Renal cortical epithelial cell (primary cell): ENCODE measurements around the gene DUSP6. TPM values are rescaled to one million over a fixed set of nuclear protein-coding genes. Genes with fewer than 3 reads are reported as not detected.
A peak's percentile ranks its signal among the peaks of the same experiment; 100 is the strongest.

Source experiments
- DNase-seq: peaks from one replicate; pipeline ENCODE4 v3.0.0-alpha.2; 2011; ENCODE audit warnings: low read depth
- total RNA-seq: library from RNA; depleted of rRNA; stranded (reverse); fragments of >200 nt; gene quantifications from 2 replicates; pipeline ENCODE4 v1.2.3, GENCODE V29; 2014

The DUSP6 gene
- total RNA-seq = 33.6 and 33.9 TPM in 2 replicates

GRCh38 chr12:89352492-89353187 is at the start of gene DUSP6:
Gene DUSP6, minus strand, starts transcription at chr12:89352501. Its CDS starts 462 bp downstream, at chr12:89352039.
- DNase-seq = peak; percentile 98

DNA sequence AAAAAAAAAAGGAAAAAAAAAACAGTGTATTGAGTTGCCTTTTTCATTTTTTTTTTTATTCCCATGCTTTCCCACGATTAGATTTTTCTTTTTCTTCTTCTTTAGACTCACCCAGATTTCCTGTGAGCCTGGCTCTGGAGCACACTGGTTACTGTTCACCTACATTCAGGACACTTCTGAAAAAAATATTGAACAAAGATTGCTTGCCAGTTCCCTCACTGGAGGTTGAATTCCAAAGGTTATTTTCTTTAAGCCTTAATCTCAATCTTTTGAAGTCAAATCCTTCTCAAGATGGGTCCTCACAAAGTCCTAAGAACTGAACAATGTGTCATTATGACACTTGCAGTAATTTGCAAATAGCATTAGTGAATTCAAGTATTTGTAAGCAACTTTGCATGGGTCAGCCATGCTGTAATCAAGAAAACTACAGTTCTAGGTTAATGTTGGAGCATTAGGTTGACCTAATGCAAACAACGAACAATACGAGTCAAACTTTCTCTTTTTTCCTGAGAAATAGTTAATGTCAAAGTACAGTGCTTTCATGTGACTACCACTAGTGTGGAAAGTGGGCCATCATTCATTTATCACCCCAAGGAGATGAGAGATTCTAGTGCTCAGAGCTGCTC is 49.2 kb upstream of the DUSP6 start:
- DNase-seq = no peak

GRCh38 chr12:89400415-89400814 is 48.1 kb upstream of the DUSP6 start:
- DNase-seq = no peak

- no peak for DNase-seq
These were observed 43.4 kb upstream of the DUSP6 start for GRCh38 chr12:89395712-89396111.

DNA sequence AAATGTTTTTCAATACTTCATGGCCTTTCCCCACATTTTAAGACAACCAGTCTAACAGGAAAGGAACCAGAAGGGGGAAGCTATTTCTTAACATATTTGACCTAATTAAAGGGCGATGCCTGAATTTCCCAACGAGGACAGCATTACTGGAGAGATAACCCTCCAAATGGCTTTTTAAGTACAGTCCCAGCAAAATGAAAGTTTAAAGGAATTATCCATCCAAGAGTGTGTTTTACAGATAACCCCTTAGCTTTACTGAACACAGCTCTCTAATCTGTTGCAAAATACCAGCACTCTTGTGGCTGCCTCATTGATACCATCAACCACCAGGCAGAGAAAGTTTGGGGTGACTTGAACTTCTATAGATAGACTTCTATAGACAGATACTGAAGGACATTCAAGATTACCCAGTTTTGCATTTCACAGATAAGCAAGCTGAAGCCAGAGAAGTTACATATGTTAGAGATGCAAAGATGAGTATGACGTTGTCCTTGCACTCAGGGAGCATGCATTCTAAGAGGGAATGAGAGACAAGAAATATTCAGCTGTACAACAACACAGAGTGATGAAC is 41.3 kb upstream of the DUSP6 start:
- DNase-seq = no peak

GRCh38 chr12:89392391-89392790 is 40.1 kb upstream of the DUSP6 start:
- no peak for DNase-seq

GRCh38 chr12:89391726-89392336 is 39.5 kb upstream of the DUSP6 start:
- peak; percentile 41 for DNase-seq

DNA sequence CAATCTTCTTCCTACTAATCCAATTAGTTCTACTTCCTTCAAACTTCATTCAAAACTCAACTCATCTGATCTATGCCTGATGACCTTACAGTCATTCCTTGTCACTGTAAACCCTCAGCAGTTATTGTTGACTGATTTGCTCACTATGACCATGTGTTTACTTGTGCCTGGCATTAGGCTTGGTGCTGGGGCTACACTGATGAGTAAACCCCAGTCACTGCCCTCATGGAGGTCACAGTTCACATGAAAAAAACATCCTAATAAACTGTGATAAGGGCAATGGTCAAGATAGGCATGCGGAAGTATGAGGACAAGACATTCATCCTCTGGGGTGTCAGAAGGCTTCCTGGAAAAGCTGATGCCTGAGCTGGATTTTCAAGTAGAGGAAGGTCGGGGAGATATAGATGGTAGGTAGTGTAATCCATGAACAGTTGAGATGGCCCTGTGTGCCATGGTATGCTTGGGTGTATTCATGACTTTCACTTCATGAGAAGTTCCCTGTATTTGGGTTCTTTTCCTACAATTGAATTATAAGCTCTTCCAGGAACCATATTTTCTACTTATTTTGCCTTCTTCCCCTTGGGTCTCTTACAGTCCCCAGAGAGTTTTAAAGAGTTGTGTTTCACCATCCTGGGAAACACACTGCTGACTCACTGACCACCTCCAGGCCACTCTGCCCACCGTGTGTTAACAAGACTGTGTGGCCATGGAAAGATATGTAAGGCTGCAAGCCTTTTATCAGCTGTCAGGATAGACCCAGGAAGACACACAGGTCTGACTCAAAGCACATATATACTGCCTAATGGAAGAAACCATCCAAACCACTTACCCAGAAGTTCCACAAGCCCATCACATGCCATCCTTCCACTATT is 38.7 kb upstream of the DUSP6 start:
- DNase-seq = peak; percentile 93

- peak; percentile 88 for DNase-seq
These were observed 37.7 kb upstream of the DUSP6 start for GRCh38 chr12:89389755-89390661.

DNA sequence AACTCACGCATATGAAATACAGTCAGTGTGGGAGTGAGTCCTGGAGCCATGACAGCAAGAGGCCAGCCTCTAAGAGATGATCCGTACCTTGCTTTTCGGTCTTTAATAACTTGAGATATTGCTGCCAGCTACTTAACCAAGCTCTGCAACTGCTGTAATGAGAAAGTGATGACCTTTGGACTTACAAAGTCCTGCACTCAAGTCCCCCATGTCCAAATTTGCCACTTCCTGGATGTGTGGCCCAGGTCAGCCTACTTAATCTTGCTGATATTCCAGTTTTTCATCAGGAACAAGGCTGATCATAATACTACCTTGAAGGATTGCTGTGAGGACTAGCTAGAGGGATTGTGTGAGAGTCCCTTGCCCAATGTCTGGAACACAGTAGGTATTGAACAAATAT is 33.8 kb upstream of the DUSP6 start:
- DNase-seq = peak; percentile 62

DNA sequence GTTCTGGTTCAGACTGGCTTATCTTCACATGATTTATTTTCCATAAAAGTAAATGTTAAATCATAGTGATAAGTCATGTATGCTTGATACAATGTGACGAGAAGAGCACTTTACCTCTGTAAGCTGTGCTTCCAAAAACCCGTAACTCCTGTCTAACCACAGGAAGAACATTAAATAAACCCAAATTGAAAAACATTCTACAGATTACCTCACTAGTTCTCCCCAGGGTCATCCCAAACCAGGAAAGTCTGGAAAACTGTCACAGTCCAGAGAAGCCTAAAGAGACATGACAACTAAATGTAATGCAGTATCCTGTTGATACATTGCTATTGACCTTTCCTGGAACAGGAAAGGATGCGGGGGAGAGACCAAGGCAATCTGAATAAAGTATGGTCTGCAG is 32.5 kb upstream of the DUSP6 start:
- no peak for DNase-seq

DNA sequence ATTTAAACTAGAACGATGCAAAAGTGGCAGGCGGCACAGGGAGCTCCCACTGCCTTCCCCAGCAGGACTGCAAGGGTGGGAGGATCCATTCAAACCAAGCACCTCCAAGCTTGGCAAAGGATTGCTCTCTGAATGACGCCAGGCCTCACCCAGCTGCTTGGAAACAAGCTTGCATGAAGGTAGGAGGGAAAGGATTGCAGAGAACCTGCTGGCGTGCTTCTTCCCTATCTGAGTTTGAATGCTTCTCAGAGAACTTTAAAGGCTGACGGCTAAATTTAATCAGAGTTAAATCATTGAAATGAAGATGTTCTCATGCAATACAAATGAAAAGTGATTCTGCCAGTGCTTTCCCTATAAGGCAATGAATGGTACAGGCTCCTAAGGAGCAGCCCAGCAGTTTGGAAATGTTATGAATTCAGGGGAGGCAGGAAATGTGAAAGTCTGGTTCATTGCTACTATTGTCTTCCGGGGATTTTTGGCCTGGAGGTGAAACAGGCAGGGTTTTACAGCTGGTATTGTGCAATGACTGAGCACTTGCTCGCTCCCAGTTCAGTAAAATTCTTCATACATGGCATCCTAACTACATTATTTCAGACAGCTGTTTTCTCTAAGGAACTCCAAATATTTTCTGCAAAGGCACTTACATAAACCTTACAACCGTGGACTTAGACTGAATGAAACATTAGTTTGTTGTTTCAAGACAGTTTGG is 31.9 kb upstream of the DUSP6 start:
- peak; percentile 95 for DNase-seq

DNA sequence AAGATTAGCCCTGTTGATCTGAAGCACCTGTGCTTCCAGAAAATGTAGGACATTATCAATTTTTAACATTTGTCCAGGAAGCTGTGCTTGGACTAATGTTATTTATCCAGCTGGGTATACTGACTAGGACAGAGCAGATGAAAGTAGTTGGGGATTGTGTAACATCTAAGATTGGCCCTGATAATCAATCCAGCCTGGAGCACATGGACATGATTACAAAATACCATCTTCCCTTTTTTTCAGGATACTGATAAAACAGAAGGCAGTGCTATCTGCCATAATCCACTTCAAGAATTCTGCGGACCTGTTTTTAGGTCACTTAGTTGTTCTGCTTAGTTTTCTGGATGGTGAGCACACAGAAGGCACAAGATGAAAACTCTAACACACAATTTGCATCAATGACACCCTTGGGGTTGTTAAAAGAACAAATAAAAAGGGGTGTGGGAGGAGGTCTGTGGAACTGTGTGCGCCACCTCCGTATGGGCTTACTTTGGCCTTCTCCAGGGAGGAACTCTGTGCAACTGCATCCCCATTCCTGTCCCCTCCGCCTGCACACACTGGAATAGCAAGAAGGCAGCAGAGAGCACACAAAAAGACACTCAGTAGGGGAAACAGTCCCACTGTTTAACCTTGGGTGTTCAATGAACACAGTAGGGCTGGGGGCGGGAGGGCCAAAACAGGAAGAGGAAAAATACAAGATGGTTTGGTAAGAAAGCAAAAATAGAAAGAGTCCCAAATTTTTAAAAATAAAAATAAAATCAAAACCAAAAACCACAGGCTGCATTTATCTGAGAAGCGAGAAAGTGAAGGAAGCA is 31.1 kb upstream of the DUSP6 start:
- no peak for DNase-seq

- DNase-seq = no peak
These were observed 30.0 kb upstream of the DUSP6 start for GRCh38 chr12:89382328-89382727.

- no peak for DNase-seq
These were observed 27.7 kb upstream of the DUSP6 start for GRCh38 chr12:89379839-89380467.

GRCh38 chr12:89379148-89379838 is 27.0 kb upstream of the DUSP6 start:
- DNase-seq = peak; percentile 74

- no peak for DNase-seq
These were observed 24.5 kb upstream of the DUSP6 start for GRCh38 chr12:89376844-89377243.

GRCh38 chr12:89376202-89376529 is 23.9 kb upstream of the DUSP6 start:
- DNase-seq = no peak
